ENCODE data around the gene ZSCAN9. TPM values are rescaled to one million over a fixed set of nuclear protein-coding genes. Genes with fewer than 3 reads are reported as not detected.

Gene ZSCAN9
- total and polyA plus RNA-seq, 9 of the 15 experiments (the other 6 are each of a cell fraction or from before 2014, with no cell fraction given), result 18.8 to 48.9 (median 28.7) TPM

GRCh38 chr6:28225056-28225834, at the start of gene ZSCAN9 (continued):
- TF ChIP-seq, protein P1, sequence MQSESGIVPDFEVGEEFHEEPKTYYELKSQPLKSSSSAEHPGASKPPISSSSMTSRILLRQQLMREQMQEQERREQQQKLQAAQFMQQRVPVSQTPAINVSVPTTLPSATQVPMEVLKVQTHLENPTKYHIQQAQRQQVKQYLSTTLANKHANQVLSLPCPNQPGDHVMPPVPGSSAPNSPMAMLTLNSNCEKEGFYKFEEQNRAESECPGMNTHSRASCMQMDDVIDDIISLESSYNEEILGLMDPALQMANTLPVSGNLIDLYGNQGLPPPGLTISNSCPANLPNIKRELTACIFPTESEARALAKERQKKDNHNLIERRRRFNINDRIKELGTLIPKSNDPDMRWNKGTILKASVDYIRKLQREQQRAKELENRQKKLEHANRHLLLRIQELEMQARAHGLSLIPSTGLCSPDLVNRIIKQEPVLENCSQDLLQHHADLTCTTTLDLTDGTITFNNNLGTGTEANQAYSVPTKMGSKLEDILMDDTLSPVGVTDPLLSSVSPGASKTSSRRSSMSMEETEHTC (IDR thresholded peaks at IDR 0.05), result no peak
- no peak for TF ChIP-seq ZNF232 (CRISPR knock-in tag; IDR thresholded peaks at IDR 0.05)
- TF ChIP-seq HDAC1 (IDR thresholded peaks at IDR 0.05), result peak in 1 of 2 experiments; percentile 84; a peak in 2 of 4 replicates
- TF ChIP-seq STAT5B (CRISPR knock-in tag; IDR thresholded peaks at IDR 0.05), result no peak
- peak; percentile 89 for TF ChIP-seq HINFP (tag; conservative IDR thresholded peaks at IDR 0.05; ENCODE audit: low read depth)
- TF ChIP-seq, protein P2, sequence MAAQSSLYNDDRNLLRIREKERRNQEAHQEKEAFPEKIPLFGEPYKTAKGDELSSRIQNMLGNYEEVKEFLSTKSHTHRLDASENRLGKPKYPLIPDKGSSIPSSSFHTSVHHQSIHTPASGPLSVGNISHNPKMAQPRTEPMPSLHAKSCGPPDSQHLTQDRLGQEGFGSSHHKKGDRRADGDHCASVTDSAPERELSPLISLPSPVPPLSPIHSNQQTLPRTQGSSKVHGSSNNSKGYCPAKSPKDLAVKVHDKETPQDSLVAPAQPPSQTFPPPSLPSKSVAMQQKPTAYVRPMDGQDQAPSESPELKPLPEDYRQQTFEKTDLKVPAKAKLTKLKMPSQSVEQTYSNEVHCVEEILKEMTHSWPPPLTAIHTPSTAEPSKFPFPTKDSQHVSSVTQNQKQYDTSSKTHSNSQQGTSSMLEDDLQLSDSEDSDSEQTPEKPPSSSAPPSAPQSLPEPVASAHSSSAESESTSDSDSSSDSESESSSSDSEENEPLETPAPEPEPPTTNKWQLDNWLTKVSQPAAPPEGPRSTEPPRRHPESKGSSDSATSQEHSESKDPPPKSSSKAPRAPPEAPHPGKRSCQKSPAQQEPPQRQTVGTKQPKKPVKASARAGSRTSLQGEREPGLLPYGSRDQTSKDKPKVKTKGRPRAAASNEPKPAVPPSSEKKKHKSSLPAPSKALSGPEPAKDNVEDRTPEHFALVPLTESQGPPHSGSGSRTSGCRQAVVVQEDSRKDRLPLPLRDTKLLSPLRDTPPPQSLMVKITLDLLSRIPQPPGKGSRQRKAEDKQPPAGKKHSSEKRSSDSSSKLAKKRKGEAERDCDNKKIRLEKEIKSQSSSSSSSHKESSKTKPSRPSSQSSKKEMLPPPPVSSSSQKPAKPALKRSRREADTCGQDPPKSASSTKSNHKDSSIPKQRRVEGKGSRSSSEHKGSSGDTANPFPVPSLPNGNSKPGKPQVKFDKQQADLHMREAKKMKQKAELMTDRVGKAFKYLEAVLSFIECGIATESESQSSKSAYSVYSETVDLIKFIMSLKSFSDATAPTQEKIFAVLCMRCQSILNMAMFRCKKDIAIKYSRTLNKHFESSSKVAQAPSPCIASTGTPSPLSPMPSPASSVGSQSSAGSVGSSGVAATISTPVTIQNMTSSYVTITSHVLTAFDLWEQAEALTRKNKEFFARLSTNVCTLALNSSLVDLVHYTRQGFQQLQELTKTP (IDR thresholded peaks at IDR 0.05; ENCODE audit: low read depth in 1 of 2, partially characterized antibody in 2 of 2), result peak in 1 of 2 experiments; percentile 55
- peak; percentile 87 for TF ChIP-seq ESRRA (IDR thresholded peaks at IDR 0.05; ENCODE audit: borderline replicate concordance, low read depth)
- TF ChIP-seq NCOA6 (IDR thresholded peaks at IDR 0.05), result no peak
- TF ChIP-seq FOXP1 (CRISPR knock-in tag; IDR thresholded peaks at IDR 0.05), result peak; percentile 71; the same call in 1 of the 2 replicates
- no peak for TF ChIP-seq FOXJ2 (tag; IDR thresholded peaks at IDR 0.05)
- TF ChIP-seq YY1 (IDR thresholded peaks at IDR 0.05; ENCODE audit: borderline replicate concordance in 1 of 3, control insufficient read depth in 1 of 3, extremely low read depth in 1 of 3, insufficient read depth in 3 of 3, insufficient read length in 1 of 3, insufficient replicate concordance in 2 of 3, low read depth in 1 of 3, low read length in 2 of 3), result peak; percentile 69 to 97 (median 94)
- no peak for TF ChIP-seq POLR3A (IDR thresholded peaks at IDR 0.05; ENCODE audit: borderline replicate concordance, extremely low read depth, insufficient read depth, insufficient read length)
- TF ChIP-seq ZC3H4 (CRISPR knock-in tag; IDR thresholded peaks at IDR 0.05; ENCODE audit: borderline replicate concordance), result no peak
- TF ChIP-seq SMAD1 (IDR thresholded peaks at IDR 0.05; ENCODE audit: low read depth, low read length, partially characterized antibody), result peak; percentile 81
- no peak for TF ChIP-seq ZNF311 (CRISPR knock-in tag; IDR thresholded peaks at IDR 0.05)
- no peak for TF ChIP-seq NCOA2 (IDR thresholded peaks at IDR 0.05; ENCODE audit: partially characterized antibody in 2 of 2)
- peak; percentile 47 for TF ChIP-seq SAP30 (IDR thresholded peaks at IDR 0.05; ENCODE audit: borderline replicate concordance, insufficient read depth, low read depth, low read length, poor library complexity, severe bottlenecking)
- TF ChIP-seq YBX1 (IDR thresholded peaks at IDR 0.05), result no peak
- peak; percentile 4 to 31; a peak in 2 of 4 replicates for TF ChIP-seq ARNT (IDR thresholded peaks at IDR 0.05)

Data from K562 (cell line).